SK-N-SH treated with all-trans-retinoic acid at 6 μM for 48 hours (cell line): ENCODE measurements around the gene IAPP.

ENCODE experiments used
- ATAC-seq: fragments of 200-7000 bp; cut with Tn5 transposase; 3 replicates; pipeline ENCODE4 v1.9.1; 2020; ENCODE audit warnings: mild to moderate bottlenecking, moderate library complexity
- ARNTL ChIP-seq: fragments of 450-650 bp; formaldehyde crosslinking; IDR thresholded peaks from 2 replicates; pipeline ENCODE4 v1.5.0; 2020; ENCODE audit warnings: low read depth, mild to moderate bottlenecking, moderate library complexity, borderline replicate concordance
- BACH2 ChIP-seq: fragments of 250-450 bp; sonication (Bioruptor Pico); IDR thresholded peaks from 2 replicates; pipeline ENCODE4 v1.9.0; 2021; ENCODE audit warnings: mild to moderate bottlenecking, borderline replicate concordance
- CREB5 ChIP-seq: fragments of 250-450 bp; sonication (Bioruptor Pico); IDR thresholded peaks from 2 replicates; pipeline ENCODE4 v1.5.1; 2020; ENCODE audit warnings: low read depth, mild to moderate bottlenecking, moderate library complexity
- CSRNP3 ChIP-seq: fragments of 250-450 bp; sonication (Bioruptor Pico); IDR thresholded peaks from 2 replicates; pipeline ENCODE4 v1.5.1; 2021; ENCODE audit warnings: mild to moderate bottlenecking, moderate library complexity
- ESRRG ChIP-seq: fragments of 250-450 bp; sonication (Bioruptor Pico); IDR thresholded peaks from 2 replicates; pipeline ENCODE4 v1.6.1; 2021; ENCODE audit warnings: mild to moderate bottlenecking
- GLIS3 ChIP-seq: fragments of 250-450 bp; sonication (Bioruptor Pico); IDR thresholded peaks from 2 replicates; pipeline ENCODE4 v1.5.0; 2020; ENCODE audit warnings: mild to moderate bottlenecking, moderate library complexity
- ISL1 ChIP-seq: fragments of 250-450 bp; sonication (Bioruptor Pico); IDR thresholded peaks from 2 replicates; pipeline ENCODE4 v2.1.2; 2022; ENCODE audit warnings: mild to moderate bottlenecking, moderate library complexity
- OSR1 ChIP-seq: fragments of 250-450 bp; sonication (Bioruptor Pico); IDR thresholded peaks from 2 replicates; pipeline ENCODE4 v1.8.0; 2022; ENCODE audit warnings: moderate library complexity, mild to moderate bottlenecking, inconsistent platforms
- PATZ1 ChIP-seq: fragments of 250-450 bp; sonication (Bioruptor Pico); IDR thresholded peaks from 2 replicates; pipeline ENCODE4 v1.8.0; 2020; ENCODE audit warnings: mild to moderate bottlenecking, moderate library complexity, borderline replicate concordance
- POU6F1 ChIP-seq: fragments of 250-450 bp; sonication (Bioruptor Pico); IDR thresholded peaks from 2 replicates; pipeline ENCODE4 v1.8.0; 2021; ENCODE audit warnings: low read depth, mild to moderate bottlenecking, moderate library complexity, borderline replicate concordance
- PPARA ChIP-seq: fragments of 250-450 bp; sonication (Bioruptor Pico); IDR thresholded peaks from 2 replicates; pipeline ENCODE4 v1.5.0; 2020; ENCODE audit warnings: mild to moderate bottlenecking, borderline replicate concordance
- RARB ChIP-seq: fragments of 250-450 bp; sonication (Bioruptor Pico); IDR thresholded peaks from 2 replicates; pipeline ENCODE4 v1.8.0; 2021; ENCODE audit warnings: mild to moderate bottlenecking, moderate library complexity
- SNAI2 ChIP-seq: fragments of 250-450 bp; sonication (Bioruptor Pico); IDR thresholded peaks from 2 replicates; pipeline ENCODE4 v1.5.0; 2020; ENCODE audit warnings: mild to moderate bottlenecking, moderate library complexity
- TCF4 ChIP-seq: fragments of 250-450 bp; sonication (Bioruptor Pico); IDR thresholded peaks from 2 replicates; pipeline ENCODE4 v1.8.0; 2021; ENCODE audit warnings: mild to moderate bottlenecking, moderate library complexity, borderline replicate concordance
- TOX ChIP-seq: fragments of 250-450 bp; sonication (Bioruptor Pico); IDR thresholded peaks from 2 replicates; pipeline ENCODE4 v1.8.0; 2021; ENCODE audit warnings: mild to moderate bottlenecking, moderate library complexity, borderline replicate concordance
- TSHZ2 ChIP-seq: fragments of 250-450 bp; sonication (Bioruptor Pico); IDR thresholded peaks from 2 replicates; pipeline ENCODE4 v1.5.0; 2020; ENCODE audit warnings: mild to moderate bottlenecking, moderate library complexity
- ZC3H10 ChIP-seq: fragments of 250-450 bp; sonication (Bioruptor Pico); IDR thresholded peaks from 2 replicates; pipeline ENCODE4 v1.5.1; 2021; ENCODE audit warnings: mild to moderate bottlenecking, moderate library complexity
- ZFP3 ChIP-seq: fragments of 250-450 bp; sonication (Bioruptor Pico); IDR thresholded peaks from 2 replicates; pipeline ENCODE4 v1.5.0; 2020; ENCODE audit warnings: mild to moderate bottlenecking, moderate library complexity
- ZNF565 ChIP-seq: fragments of 450-650 bp; formaldehyde crosslinking; conservative IDR thresholded peaks from 2 replicates; pipeline ENCODE4 v1.5.0; 2020; ENCODE audit warnings: low read depth, mild to moderate bottlenecking, moderate library complexity
- ZNF70 ChIP-seq: fragments of 450-650 bp; formaldehyde crosslinking; IDR thresholded peaks from 2 replicates; pipeline ENCODE4 v1.5.0; 2020; ENCODE audit warnings: mild to moderate bottlenecking, moderate library complexity
- ZNF8 ChIP-seq: fragments of 450-650 bp; formaldehyde crosslinking; IDR thresholded peaks from 2 replicates; pipeline ENCODE4 v1.5.0; 2020; ENCODE audit warnings: mild to moderate bottlenecking, moderate library complexity

The IAPP gene

GRCh38 chr12:21372602-21373001 lies at the start of gene IAPP:
Gene IAPP (plus strand): TSS chr12:21372902. CDS start chr12:21373352, 450 bp downstream.
- TF ChIP-seq TOX (CRISPR knock-in tag) (no peak), GLIS3 (CRISPR knock-in tag) (no peak), ZNF8 (CRISPR knock-in tag) (no peak), CREB5 (no peak), ZNF565 (no peak), SNAI2 (no peak), TCF4 (CRISPR knock-in tag) (no peak), ESRRG (CRISPR knock-in tag) (no peak)
- ATAC-seq, result no peak

- no peak for TF ChIP-seq RARB (CRISPR knock-in tag)
- TF ChIP-seq ZNF8 (CRISPR knock-in tag), result no peak
- TF ChIP-seq GLIS3 (CRISPR knock-in tag), result no peak
- no peak for TF ChIP-seq POU6F1 (CRISPR knock-in tag)
- TF ChIP-seq PPARA (CRISPR knock-in tag), result no peak
- TF ChIP-seq ZC3H10 (CRISPR knock-in tag), result no peak
Observed at GRCh38 chr12:21323736-21324135, 49.0 kb upstream of the IAPP start.

GRCh38 chr12:21324551-21324950 lies 48.2 kb upstream of the IAPP start:
- no peak for TF ChIP-seq OSR1 (CRISPR knock-in tag)
- TF ChIP-seq ISL1 (CRISPR knock-in tag), result no peak
- no peak for TF ChIP-seq GLIS3 (CRISPR knock-in tag)
- TF ChIP-seq ZFP3, result no peak
- no peak for TF ChIP-seq SNAI2
- TF ChIP-seq ZNF70, result no peak
- no peak for TF ChIP-seq POU6F1 (CRISPR knock-in tag)
- no peak for TF ChIP-seq RARB (CRISPR knock-in tag)
- no peak for TF ChIP-seq CSRNP3
- ATAC-seq, result no peak

More at GRCh38 chr12:21323736-21324135, 49.0 kb upstream of the IAPP start:
- ATAC-seq, result no peak

GRCh38 chr12:21328578-21328977 lies 44.1 kb upstream of the IAPP start:
- TF ChIP-seq GLIS3 (CRISPR knock-in tag) (no peak), OSR1 (CRISPR knock-in tag) (no peak), ZNF70 (no peak), PATZ1 (CRISPR knock-in tag) (no peak), ZFP3 (no peak), ARNTL (CRISPR knock-in tag) (no peak), CREB5 (no peak), TSHZ2 (no peak), BACH2 (no peak)
- no peak for ATAC-seq
